ENCODE data around the gene SLC10A2.
"Not testable (repeated sequence)": the region's sequence is repeated elsewhere in the genome, so short reads cannot be mapped to it uniquely, and the experiment has no call there.

SLC10A2 gene

GRCh38 chr13:103066079-103066780 is at the start of gene SLC10A2:
Gene SLC10A2 (minus strand): TSS chr13:103066417. CDS start chr13:103066249, 168 bp downstream.
- no peak for DNase-seq (ENCODE audit: low read depth, low spot score)

GRCh38 chr13:103107580-103107979 is 41.4 kb upstream of the SLC10A2 start:
- no peak for DNase-seq (ENCODE audit: low read depth, low spot score)

- no peak for DNase-seq (ENCODE audit: low read depth, low spot score)
Measured at GRCh38 chr13:103104340-103104739, 38.1 kb upstream of the SLC10A2 start.

GRCh38 chr13:103103456-103103855 is 37.2 kb upstream of the SLC10A2 start:
- DNase-seq (ENCODE audit: low read depth, low spot score) = not testable (repeated sequence)

GRCh38 chr13:103102482-103102881 is 36.3 kb upstream of the SLC10A2 start:
- DNase-seq (ENCODE audit: low read depth, low spot score) = no peak

GRCh38 chr13:103101901-103102300 is 35.7 kb upstream of the SLC10A2 start:
- no peak for DNase-seq (ENCODE audit: low read depth, low spot score)

- no peak for DNase-seq (ENCODE audit: low read depth, low spot score)
Measured at GRCh38 chr13:103101500-103101899, 35.3 kb upstream of the SLC10A2 start.

- no peak for DNase-seq (ENCODE audit: low read depth, low spot score)
Measured at GRCh38 chr13:103100830-103101229, 34.6 kb upstream of the SLC10A2 start.

- DNase-seq (ENCODE audit: low read depth, low spot score) = no peak
Measured at GRCh38 chr13:103099722-103100293, 33.6 kb upstream of the SLC10A2 start.

- DNase-seq (ENCODE audit: low read depth, low spot score) = no peak
Measured at GRCh38 chr13:103098535-103098934, 32.3 kb upstream of the SLC10A2 start.

- DNase-seq (ENCODE audit: low read depth, low spot score) = no peak
Measured at GRCh38 chr13:103097366-103097928, 31.2 kb upstream of the SLC10A2 start.

GRCh38 chr13:103093649-103094048 is 27.4 kb upstream of the SLC10A2 start:
- not testable (repeated sequence) for DNase-seq (ENCODE audit: low read depth, low spot score)

- no peak for DNase-seq (ENCODE audit: low read depth, low spot score)
Measured at GRCh38 chr13:103087275-103087674, 21.1 kb upstream of the SLC10A2 start.

- DNase-seq (ENCODE audit: low read depth, low spot score) = no peak
Measured at GRCh38 chr13:103081435-103081834, 15.2 kb upstream of the SLC10A2 start.

GRCh38 chr13:103078158-103078557 is 11.9 kb upstream of the SLC10A2 start:
- DNase-seq (ENCODE audit: low read depth, low spot score) = no peak

GRCh38 chr13:103068836-103069235 is 2.6 kb upstream of the SLC10A2 start:
- DNase-seq (ENCODE audit: low read depth, low spot score) = no peak

- DNase-seq (ENCODE audit: low read depth, low spot score) = no peak
Measured at GRCh38 chr13:103067751-103068555, 1.7 kb upstream of the SLC10A2 start.

- no peak for DNase-seq (ENCODE audit: low read depth, low spot score)
Measured at GRCh38 chr13:103066781-103067345, 646 bp upstream of the SLC10A2 start.

- no peak for DNase-seq (ENCODE audit: low read depth, low spot score)
Measured at GRCh38 chr13:103063376-103063775, 2.8 kb downstream of the SLC10A2 start.

GRCh38 chr13:103062079-103062478 is 4.1 kb downstream of the SLC10A2 start:
- DNase-seq (ENCODE audit: low read depth, low spot score) = no peak

- DNase-seq (ENCODE audit: low read depth, low spot score) = no peak
Measured at GRCh38 chr13:103056008-103056407, 10.2 kb downstream of the SLC10A2 start.

- no peak for DNase-seq (ENCODE audit: low read depth, low spot score)
Measured at GRCh38 chr13:103055166-103055565, 11.1 kb downstream of the SLC10A2 start.

All from smooth muscle cell of the brain vasculature (primary cell).